ENCODE measurements around the gene PRRG2.

DNA sequence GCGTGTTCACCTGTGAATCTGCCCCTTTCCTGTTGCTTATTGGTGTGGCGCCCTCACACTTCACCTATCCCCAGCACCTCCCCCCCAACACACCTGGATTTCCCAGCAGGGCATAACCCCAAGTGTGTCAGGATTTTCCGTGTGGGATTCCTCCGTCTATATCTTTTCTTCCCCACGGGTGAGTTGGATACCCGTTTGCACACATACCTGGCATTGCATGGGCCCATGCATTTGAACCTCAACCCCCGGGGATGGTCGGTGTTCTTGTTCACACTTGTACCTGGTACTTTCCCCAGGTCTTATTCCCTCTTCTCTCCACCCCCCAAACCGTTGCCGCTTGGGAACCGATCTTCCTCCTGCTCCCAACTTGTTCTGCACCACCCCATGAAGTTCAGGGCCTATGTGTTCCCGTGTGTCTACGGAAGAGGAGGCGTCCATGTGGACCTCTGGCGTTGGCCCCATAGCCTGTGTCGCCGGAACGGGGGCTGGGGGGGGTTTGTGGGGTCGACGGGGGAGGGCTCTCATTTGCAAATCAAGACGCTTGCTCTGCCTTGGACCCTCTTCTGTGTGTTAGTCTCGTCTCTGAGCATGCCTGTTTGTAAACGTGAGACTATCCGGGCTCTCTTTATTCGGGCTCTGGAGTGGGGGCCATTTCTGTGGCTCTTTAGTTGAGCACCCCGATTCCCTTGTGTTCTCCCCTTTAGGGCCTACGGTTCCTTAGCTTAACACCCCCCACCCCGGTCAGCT is 11.5 kb downstream of the PRRG2 start:
- TF ChIP-seq CTCF (optimal IDR thresholded peaks at IDR 0.05 in 1 of 3, IDR thresholded peaks at IDR 0.05 in 1 of 3, conservative IDR thresholded peaks at IDR 0.05 in 1 of 3; ENCODE audit: extremely low read depth in 1 of 3, insufficient read depth in 2 of 3, low read length in 3 of 3) = no peak
- no peak for TF ChIP-seq EZH2 (IDR thresholded peaks at IDR 0.05; ENCODE audit: low read length)

Measured in keratinocyte (primary cell).